Measurements from ENCODE around the gene SLC22A23. TPM values are rescaled to one million over a fixed set of nuclear protein-coding genes. Genes with fewer than 3 reads are reported as not detected.

SLC22A23 gene
- total RNA-seq, 1 experiment from 2014 or later: 6.8 TPM

GRCh38 chr6:3356056-3356823, 100.6 kb downstream of the SLC22A23 start:
- Histone ChIP-seq H3K23me2 (ENCODE audit: insufficient read length, low read depth, low read length, poor library complexity, severe bottlenecking) (no peaks in the 10 kb centered on the region), H4K20me1 (ENCODE audit: control insufficient read depth, insufficient read depth, insufficient read length) (no peaks in the 10 kb centered on the region), H4K91ac (ENCODE audit: insufficient read length, low read depth, low read length) (no peak overlapping the region), H2BK15ac (ENCODE audit: low read depth, low read length) (no peak overlapping the region), H2AFZ (ENCODE audit: low read length) (no peak overlapping the region), H3K56ac (ENCODE audit: insufficient read length, low read depth, low read length) (no peak overlapping the region), H3K27ac (ENCODE audit: insufficient read length, low read depth, low read length) (peak overlapping the region; percentile 45), H3K79me2 (ENCODE audit: insufficient read depth, low read length) (peaks cover 2% of the 10 kb centered on the region; the same call in 1 of the 2 replicates), H3K79me1 (ENCODE audit: insufficient read depth, low read depth, low read length, poor library complexity, severe bottlenecking) (no peaks in the 10 kb centered on the region), H3K4me2 (ENCODE audit: insufficient read depth, insufficient read length, low read length) (peak overlapping the region; percentile 30), H4K8ac (replicated peaks; ENCODE audit: insufficient read length, low read depth, low read length) (no peak overlapping the region), H3K18ac (ENCODE audit: insufficient read length, low read depth, low read length) (peak overlapping the region; percentile 35), H3K9ac (ENCODE audit: extremely low read depth, insufficient read length, low read length) (no peak overlapping the region), H2BK20ac (ENCODE audit: low read depth, low read length, poor library complexity, severe bottlenecking) (no peak overlapping the region), H3K9me3 (ENCODE audit: control insufficient read depth, low read depth, low read length) (no peaks in the 10 kb centered on the region), H2BK12ac (ENCODE audit: insufficient read length, low read depth, low read length) (no peak overlapping the region), H4K5ac (ENCODE audit: insufficient read length, low read depth, low read length) (no peak overlapping the region), H2BK120ac (ENCODE audit: low read depth, low read length, poor library complexity, severe bottlenecking) (no peak overlapping the region), H3K23ac (ENCODE audit: insufficient read length, low read depth, low read length) (no peak overlapping the region), H3K27me3 (ENCODE audit: insufficient read depth, low read length) (no peaks in the 10 kb centered on the region), H2BK5ac (ENCODE audit: insufficient read length, low read length) (no peak overlapping the region), H3K4me1 (ENCODE audit: insufficient read depth, low read length) (peaks cover 20% of the 10 kb centered on the region; the same call in 1 of the 2 replicates), H3T11ph (ENCODE audit: low read length) (no peak overlapping the region), H3K4ac (ENCODE audit: low read depth, low read length) (no peak overlapping the region), H3K14ac (ENCODE audit: insufficient read depth, low read length) (no peak overlapping the region), H2AK5ac (ENCODE audit: insufficient read length, low read length) (no peak overlapping the region)
- WGBS (ENCODE audit: extremely low coverage, insufficient read length, low lambda C conversion rate): no CpG with 5 or more reads among the region's 24 CpGs
- DNase-seq: peak; percentile 93
- Mint-ChIP-seq H3K36me3 (ENCODE audit: insufficient read depth in 1 of 3, low read depth in 3 of 3) (peaks cover 0 to 7% (median 5%) of the 10 kb centered on the region in 3 experiments; a peak in 4 of 7 replicates), H3K9me3 (no peaks in the 10 kb centered on the region), H3K4me1 (peaks cover 68 to 75% of the 10 kb centered on the region in 2 experiments), H3K27me3 (ENCODE audit: low read depth) (no peaks in the 10 kb centered on the region; the same call in 1 of the 2 replicates), H3K27ac (peak overlapping the region; percentile 93 to 95 (median 95)), H3K4me3 (peak overlapping the region; percentile 60 to 71)
- no peak for TF ChIP-seq CTCF (conservative IDR thresholded peaks at IDR 0.05)
